GM12891 (cell line): Measurements from ENCODE around the gene CD300LF.

Experiments
- POLR2A ChIP-seq: IDR thresholded peaks from 2 replicates; pipeline ENCODE4 v1.6.1; 2011; ENCODE audit warnings: low read depth, low read length, control low read depth
- POLR2AphosphoS5 ChIP-seq: IDR thresholded peaks from 2 replicates; pipeline ENCODE4 v1.6.1; 2011; ENCODE audit warnings: low read depth, low read length, control low read depth
- POU2F2 ChIP-seq: IDR thresholded peaks from 2 replicates; pipeline ENCODE4 v1.6.1; 2011; ENCODE audit warnings: low read depth, mild to moderate bottlenecking, control low read depth, low read length, moderate library complexity
- SPI1 ChIP-seq: IDR thresholded peaks from 2 replicates; pipeline ENCODE4 v1.6.1; 2011; ENCODE audit warnings: low read depth, low read length, control low read depth
- TAF1 ChIP-seq: IDR thresholded peaks from 2 replicates; pipeline ENCODE4 v1.6.1; 2011; ENCODE audit warnings: low read depth, low read length, control low read depth

GRCh38 chr17:74671031-74671771 lies 41.5 kb downstream of the CD300LF start:
- TF ChIP-seq POLR2A (no peak), POLR2AphosphoS5 (no peak), TAF1 (no peak), SPI1 (no peak), POU2F2 (no peak)
